ENCODE data around the gene BBS9.

Gene BBS9

DNA sequence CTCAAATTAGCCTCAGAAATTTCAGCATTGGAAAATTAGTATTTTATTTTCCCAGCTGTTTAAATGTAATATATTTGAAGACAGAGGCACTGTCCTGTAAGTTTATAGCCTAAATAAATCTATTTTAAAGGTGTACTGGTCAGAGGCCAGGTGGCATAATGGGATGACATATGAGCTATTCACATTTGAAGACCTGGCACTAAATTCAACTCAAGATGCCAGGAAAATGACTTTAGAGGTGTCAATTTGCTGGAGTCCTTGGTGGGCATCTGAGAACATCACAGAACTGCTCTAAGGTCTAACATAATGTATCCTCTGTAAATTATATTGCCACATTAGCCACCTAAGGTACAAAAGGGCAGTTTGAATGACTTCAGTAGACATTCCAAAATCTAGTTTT lies 427.1 kb downstream of the BBS9 start:
- no peak overlapping the region for H3K4me3 Mint-ChIP-seq
- no peaks in the 10 kb centered on the region for H3K27me3 Mint-ChIP-seq
- no peak overlapping the region for H3K27ac Mint-ChIP-seq
- H3K4me1 Mint-ChIP-seq, result no peaks in the 10 kb centered on the region
- peaks cover 3% of the 10 kb centered on the region for H3K36me3 Mint-ChIP-seq
- no peaks in the 10 kb centered on the region for H3K9me3 Mint-ChIP-seq

DNA sequence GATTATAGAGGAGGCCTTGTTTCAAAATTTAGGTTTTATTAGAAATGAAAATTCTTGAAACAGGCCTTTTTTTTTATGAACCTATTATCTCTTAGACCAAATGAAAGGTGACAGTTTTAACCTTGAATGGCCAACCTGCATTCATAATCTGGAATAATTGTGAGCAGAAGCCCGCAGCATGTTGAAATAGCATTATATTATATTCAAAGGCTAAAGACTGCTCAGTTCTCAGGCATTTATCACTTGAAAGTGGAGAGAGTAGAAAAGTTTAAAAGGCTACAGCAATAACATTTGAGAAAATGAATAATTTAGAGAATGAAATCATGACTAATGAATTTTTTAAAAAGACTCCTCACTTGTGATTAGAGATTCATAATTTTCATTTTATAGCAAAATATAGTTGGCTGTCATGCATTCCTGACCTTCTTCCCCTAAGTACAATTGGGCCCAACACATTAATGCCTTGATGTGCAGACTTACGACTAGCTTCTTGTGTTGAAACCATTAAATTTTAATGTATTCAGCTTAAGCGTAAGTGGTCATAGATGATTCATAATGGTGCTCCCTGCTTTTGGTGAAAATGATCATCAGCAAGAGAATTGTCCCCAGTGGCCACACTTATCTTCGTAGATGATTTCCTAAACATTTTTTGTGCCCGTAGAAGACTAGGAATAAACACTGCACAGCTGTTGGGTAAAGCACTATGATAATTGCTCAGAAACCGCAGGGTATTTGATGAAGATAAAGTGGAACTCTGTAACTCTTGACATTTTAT lies 429.4 kb downstream of the BBS9 start:
- Mint-ChIP-seq H3K27me3 (no peaks in the 10 kb centered on the region), H3K36me3 (peaks cover 3% of the 10 kb centered on the region), H3K4me3 (no peak overlapping the region), H3K27ac (no peak overlapping the region), H3K4me1 (no peaks in the 10 kb centered on the region), H3K9me3 (no peaks in the 10 kb centered on the region)

GRCh38 chr7:33559324-33559710 lies 430.0 kb downstream of the BBS9 start:
- no peaks in the 10 kb centered on the region for H3K27me3 Mint-ChIP-seq
- no peak overlapping the region for H3K27ac Mint-ChIP-seq
- H3K4me1 Mint-ChIP-seq, result no peaks in the 10 kb centered on the region
- H3K9me3 Mint-ChIP-seq, result no peaks in the 10 kb centered on the region
- peaks cover 3% of the 10 kb centered on the region for H3K36me3 Mint-ChIP-seq
- no peak overlapping the region for H3K4me3 Mint-ChIP-seq

DNA sequence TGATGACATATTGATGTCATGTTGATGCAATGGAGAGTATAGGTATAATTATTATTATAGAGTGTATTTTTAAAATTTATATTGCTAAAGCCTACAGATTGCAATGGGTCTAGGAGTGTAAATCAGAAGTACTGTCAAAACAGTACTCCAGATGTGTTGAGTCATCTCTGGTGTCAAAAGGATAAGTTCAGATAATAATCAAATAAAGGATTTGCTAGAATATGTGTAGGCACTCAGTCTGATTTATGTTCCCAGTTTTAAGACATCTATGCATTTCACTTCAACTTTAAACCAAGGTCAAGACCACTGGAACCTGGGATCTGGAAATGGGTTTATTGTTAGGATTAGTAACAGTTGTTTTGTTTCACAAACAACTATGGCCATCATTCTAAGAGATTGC lies 433.6 kb downstream of the BBS9 start:
- H3K4me3 Mint-ChIP-seq, result no peak overlapping the region

GRCh38 chr7:33563651-33564050 lies 434.3 kb downstream of the BBS9 start:
- no peaks in the 10 kb centered on the region for H3K4me1 Mint-ChIP-seq
- H3K36me3 Mint-ChIP-seq, result peaks cover 5% of the 10 kb centered on the region
- H3K27me3 Mint-ChIP-seq, result no peaks in the 10 kb centered on the region
- H3K9me3 Mint-ChIP-seq, result peaks cover 7% of the 10 kb centered on the region
- H3K27ac Mint-ChIP-seq, result no peak overlapping the region
- H3K4me3 Mint-ChIP-seq, result no peak overlapping the region

More for the DNA sequence above, 433.6 kb downstream of the BBS9 start:
- Mint-ChIP-seq H3K27ac (no peak overlapping the region), H3K9me3 (peaks cover under 1% of the 10 kb centered on the region), H3K36me3 (peaks cover 5% of the 10 kb centered on the region), H3K27me3 (no peaks in the 10 kb centered on the region), H3K4me1 (no peaks in the 10 kb centered on the region)

DNA sequence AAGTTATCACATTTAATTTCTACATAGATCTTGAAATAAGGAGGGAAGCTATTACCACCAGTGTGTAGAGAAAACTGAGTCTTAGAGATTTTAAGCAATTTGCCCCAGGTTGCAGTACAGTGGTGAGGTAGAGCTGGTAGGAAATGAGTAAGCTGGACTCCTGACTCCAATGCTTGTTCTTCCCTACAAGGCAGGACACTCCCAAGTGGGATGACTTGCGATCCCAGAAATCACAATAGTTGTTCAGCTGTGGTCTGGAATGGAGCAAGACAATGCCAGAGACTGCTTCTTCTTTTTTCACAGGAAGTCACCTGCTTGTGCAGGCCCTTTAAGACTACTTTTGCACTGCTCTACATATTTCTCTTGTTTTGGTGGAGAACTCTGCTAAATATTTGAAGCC lies 448.8 kb downstream of the BBS9 start:
- no peak overlapping the region for H3K27ac Mint-ChIP-seq
- H3K9me3 Mint-ChIP-seq, result no peaks in the 10 kb centered on the region
- no peaks in the 10 kb centered on the region for H3K27me3 Mint-ChIP-seq
- H3K4me3 Mint-ChIP-seq, result no peak overlapping the region
- no peaks in the 10 kb centered on the region for H3K4me1 Mint-ChIP-seq
- H3K36me3 Mint-ChIP-seq, result peaks cover 23% of the 10 kb centered on the region

DNA sequence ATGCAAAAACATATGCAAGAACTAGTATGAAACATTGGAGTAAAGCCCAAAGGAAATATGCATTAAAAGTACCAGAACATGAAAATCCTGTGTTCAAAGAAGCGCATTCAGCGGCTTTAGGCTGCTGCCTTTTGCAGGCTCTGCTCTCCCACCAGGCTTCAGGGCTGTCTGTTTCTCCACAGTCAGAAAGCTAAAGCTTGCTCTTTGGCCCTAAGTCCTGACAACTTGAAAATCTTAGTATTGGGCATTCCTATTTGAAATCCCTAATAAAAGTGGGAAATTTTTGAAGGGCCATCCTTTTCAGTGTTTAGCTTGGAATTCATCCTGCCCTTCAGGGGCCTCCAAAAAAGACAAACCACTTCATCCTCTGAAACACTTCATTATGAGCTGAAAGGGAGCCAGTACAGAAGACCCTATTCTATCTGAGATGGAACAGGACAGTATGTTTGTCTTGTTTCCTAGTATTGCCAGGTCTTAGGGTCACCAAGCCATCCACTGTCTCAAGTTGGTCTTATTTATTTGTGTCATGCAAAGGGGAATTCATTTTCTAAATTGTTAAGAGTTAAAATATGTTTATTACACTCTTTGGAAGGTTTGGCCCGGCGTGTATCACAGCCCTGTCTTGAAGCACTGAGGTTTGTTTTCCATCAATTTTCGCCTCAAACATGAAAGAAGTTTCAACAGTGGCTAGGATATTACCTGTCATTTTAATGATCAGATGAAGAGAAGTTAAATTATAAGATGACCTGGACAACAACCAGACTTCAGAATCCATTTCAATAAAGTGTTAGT lies 449.7 kb downstream of the BBS9 start:
- H3K4me1 Mint-ChIP-seq, result no peaks in the 10 kb centered on the region
- H3K36me3 Mint-ChIP-seq, result peaks cover 22% of the 10 kb centered on the region
- H3K27ac Mint-ChIP-seq, result no peak overlapping the region
- no peaks in the 10 kb centered on the region for H3K27me3 Mint-ChIP-seq
- no peaks in the 10 kb centered on the region for H3K9me3 Mint-ChIP-seq
- H3K4me3 Mint-ChIP-seq, result no peak overlapping the region

DNA sequence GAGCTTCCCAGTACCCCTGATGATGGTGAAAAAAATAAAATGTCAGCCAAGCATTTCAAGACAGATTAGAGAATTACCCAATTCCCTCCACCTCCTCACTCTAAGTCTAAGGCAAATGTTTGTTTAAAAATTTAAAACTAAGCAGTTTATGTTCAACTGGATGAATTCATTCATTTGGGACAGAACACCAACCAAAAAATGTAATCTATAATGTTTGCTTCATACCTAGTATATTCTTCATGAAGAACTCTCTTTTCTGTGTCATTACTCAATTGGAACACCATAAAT lies 450.3 kb downstream of the BBS9 start:
- no peak overlapping the region for H3K4me3 Mint-ChIP-seq
- H3K4me1 Mint-ChIP-seq, result no peaks in the 10 kb centered on the region
- H3K9me3 Mint-ChIP-seq, result no peaks in the 10 kb centered on the region
- H3K27me3 Mint-ChIP-seq, result no peaks in the 10 kb centered on the region
- H3K36me3 Mint-ChIP-seq, result peaks cover 19% of the 10 kb centered on the region
- no peak overlapping the region for H3K27ac Mint-ChIP-seq

DNA sequence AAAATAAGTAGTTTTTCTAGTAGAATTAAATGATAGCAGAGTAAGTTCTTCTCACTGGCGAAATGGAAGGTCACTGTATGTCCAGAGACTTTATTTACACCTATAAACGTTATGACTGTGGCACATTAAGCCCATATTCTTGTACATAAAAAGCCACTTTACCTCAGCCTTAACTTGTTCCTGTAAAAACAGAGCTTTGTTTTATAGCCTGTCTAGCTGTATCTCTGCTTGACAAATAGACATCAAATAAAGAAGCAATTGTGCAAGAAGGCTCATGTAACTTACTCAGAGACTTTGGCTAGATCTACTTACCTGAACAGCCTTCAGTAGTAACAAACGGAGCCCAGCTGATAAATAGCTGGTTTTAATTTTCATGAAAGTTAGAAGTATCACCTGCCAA lies 451.9 kb downstream of the BBS9 start:
- peaks cover 10% of the 10 kb centered on the region for H3K36me3 Mint-ChIP-seq
- H3K27ac Mint-ChIP-seq, result no peak overlapping the region
- no peaks in the 10 kb centered on the region for H3K9me3 Mint-ChIP-seq
- no peaks in the 10 kb centered on the region for H3K4me1 Mint-ChIP-seq
- H3K27me3 Mint-ChIP-seq, result no peaks in the 10 kb centered on the region
- H3K4me3 Mint-ChIP-seq, result no peak overlapping the region

DNA sequence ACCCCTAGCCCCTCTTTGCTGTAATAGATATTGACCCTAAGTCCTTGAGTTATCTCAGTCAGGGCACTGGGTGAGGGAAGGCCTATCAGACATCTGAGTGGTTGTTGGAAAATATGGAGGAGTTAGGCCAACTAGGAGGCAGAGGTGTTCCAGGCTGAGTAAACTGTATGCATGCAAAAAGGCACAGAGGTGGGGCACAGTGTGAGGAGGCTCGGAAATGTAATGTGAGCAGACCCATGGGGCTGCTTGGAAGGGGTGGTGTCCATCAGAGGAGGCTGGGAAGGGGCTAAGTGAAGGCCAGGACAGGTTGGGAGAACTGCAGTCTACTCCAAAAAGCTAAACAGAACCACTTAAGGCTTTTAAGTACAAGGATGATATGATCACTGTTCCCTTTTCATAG lies 452.7 kb downstream of the BBS9 start:
- peaks cover 3% of the 10 kb centered on the region for H3K36me3 Mint-ChIP-seq
- H3K9me3 Mint-ChIP-seq, result no peaks in the 10 kb centered on the region
- no peaks in the 10 kb centered on the region for H3K27me3 Mint-ChIP-seq
- H3K4me3 Mint-ChIP-seq, result no peak overlapping the region
- H3K4me1 Mint-ChIP-seq, result no peaks in the 10 kb centered on the region
- no peak overlapping the region for H3K27ac Mint-ChIP-seq

DNA sequence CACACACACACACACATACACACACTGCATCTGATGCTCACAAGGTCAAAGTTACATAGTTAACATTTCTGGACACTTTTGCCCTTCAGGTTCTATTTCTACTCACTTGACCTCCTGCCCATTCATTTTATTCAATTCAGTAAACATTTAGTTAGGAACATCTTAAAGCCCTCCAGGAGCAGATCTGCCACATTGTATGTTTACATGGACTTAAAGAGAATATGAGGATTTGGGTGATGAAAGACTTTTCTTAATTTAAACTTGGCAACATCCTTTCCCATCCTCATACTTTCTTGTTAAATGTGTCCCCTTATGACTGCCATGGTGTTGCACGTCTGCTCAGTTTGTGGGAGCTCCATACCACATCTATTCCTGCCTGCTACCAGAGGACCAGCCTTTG lies 453.2 kb downstream of the BBS9 start:
- H3K27me3 Mint-ChIP-seq, result no peaks in the 10 kb centered on the region
- H3K36me3 Mint-ChIP-seq, result peaks cover 2% of the 10 kb centered on the region
- H3K4me1 Mint-ChIP-seq, result no peaks in the 10 kb centered on the region
- no peaks in the 10 kb centered on the region for H3K9me3 Mint-ChIP-seq
- H3K27ac Mint-ChIP-seq, result no peak overlapping the region
- H3K4me3 Mint-ChIP-seq, result no peak overlapping the region

DNA sequence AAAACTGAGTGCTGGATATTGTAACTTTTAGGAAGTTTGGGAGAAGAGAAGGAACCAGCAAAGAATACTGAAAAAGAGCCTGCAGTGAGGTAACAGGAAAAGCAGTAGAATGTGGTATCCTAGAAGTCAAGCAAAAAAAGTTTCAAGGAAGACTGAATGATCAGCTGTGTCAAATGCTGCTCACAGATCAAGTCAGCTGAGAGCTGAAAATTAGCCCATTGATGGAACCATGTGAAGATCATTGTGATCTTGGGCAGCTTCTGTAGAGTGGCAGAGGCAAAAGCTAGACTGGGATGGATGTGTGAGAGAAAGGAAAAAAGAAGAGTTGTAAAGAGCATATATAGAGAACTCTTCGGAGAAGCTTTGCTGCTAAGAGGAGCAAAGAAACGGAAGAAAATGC lies 460.5 kb downstream of the BBS9 start:
- no peaks in the 10 kb centered on the region for H3K27me3 Mint-ChIP-seq
- H3K27ac Mint-ChIP-seq, result no peak overlapping the region
- H3K36me3 Mint-ChIP-seq, result peaks cover 5% of the 10 kb centered on the region
- no peaks in the 10 kb centered on the region for H3K4me1 Mint-ChIP-seq
- no peaks in the 10 kb centered on the region for H3K9me3 Mint-ChIP-seq
- no peak overlapping the region for H3K4me3 Mint-ChIP-seq

GRCh38 chr7:33590916-33591315 lies 461.6 kb downstream of the BBS9 start:
- no peak overlapping the region for H3K4me3 Mint-ChIP-seq
- no peaks in the 10 kb centered on the region for H3K27me3 Mint-ChIP-seq
- H3K9me3 Mint-ChIP-seq, result no peaks in the 10 kb centered on the region
- H3K27ac Mint-ChIP-seq, result no peak overlapping the region
- H3K4me1 Mint-ChIP-seq, result no peaks in the 10 kb centered on the region
- peaks cover 9% of the 10 kb centered on the region for H3K36me3 Mint-ChIP-seq

- Mint-ChIP-seq H3K27ac (no peak overlapping the region), H3K9me3 (no peaks in the 10 kb centered on the region), H3K36me3 (peaks cover 9% of the 10 kb centered on the region), H3K27me3 (no peaks in the 10 kb centered on the region), H3K4me3 (no peak overlapping the region), H3K4me1 (no peaks in the 10 kb centered on the region)
Measured at GRCh38 chr7:33591490-33591889, 462.1 kb downstream of the BBS9 start.

DNA sequence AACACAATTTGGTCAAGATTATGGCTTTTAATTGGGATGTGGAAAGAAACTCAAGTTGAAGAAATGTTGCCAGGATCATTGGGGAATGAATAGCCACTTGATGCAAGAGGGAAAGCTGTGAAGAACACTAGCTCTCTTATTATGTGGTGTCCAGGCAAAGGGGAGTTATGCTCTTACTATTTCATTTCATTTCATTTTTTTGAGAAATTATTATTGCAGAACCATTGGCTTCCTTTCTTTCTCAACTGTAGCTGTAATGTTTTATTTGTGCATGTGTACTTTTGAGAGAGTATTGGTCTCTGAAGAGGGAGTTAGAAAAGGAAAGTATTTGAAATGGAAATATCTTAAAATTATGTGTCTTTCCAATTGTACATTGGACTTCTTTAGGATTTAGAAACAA lies 463.4 kb downstream of the BBS9 start:
- H3K36me3 Mint-ChIP-seq, result peaks cover 9% of the 10 kb centered on the region
- H3K4me3 Mint-ChIP-seq, result no peak overlapping the region
- H3K27me3 Mint-ChIP-seq, result no peaks in the 10 kb centered on the region
- no peak overlapping the region for H3K27ac Mint-ChIP-seq
- H3K4me1 Mint-ChIP-seq, result no peaks in the 10 kb centered on the region
- H3K9me3 Mint-ChIP-seq, result no peaks in the 10 kb centered on the region

DNA sequence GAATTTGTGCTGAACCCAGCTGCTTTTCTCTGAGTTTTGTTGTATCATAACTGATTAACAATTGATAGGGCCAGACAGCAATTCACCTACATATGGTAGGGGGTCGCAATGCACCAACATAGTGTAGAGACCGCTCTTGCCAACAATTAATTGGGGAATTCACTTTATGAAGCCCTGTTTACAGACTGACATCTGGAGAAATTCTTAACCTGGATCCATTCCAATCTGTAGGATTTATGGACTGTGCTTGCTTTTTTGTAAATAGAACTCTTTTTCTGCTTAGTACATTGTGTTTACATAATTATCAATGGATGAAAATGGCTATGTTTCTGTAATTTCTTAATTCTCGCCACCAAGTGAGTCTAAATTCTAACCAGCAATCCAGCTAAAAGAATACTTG lies 464.2 kb downstream of the BBS9 start:
- Mint-ChIP-seq H3K27ac (no peak overlapping the region), H3K36me3 (peaks cover 10% of the 10 kb centered on the region), H3K4me3 (no peak overlapping the region), H3K27me3 (no peaks in the 10 kb centered on the region), H3K4me1 (no peaks in the 10 kb centered on the region), H3K9me3 (no peaks in the 10 kb centered on the region)

DNA sequence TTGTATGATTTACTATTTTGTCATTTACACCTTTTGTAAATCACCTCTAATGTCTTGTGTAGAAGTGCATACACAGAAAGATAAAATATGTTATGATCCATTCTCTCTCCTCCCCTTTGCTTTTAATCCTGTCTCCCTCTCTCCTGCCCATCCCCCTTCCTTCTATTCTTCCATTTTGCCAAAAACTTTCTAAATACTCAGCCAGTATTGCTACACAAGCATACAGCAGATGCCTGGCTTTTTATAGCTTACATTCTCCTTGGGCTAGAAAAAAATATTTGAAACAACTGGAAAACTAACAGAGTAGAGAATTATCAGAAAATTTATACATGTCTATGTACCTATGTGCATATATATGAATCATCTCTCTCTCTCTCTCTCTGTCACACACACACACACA lies 467.3 kb downstream of the BBS9 start:
- no peak overlapping the region for H3K27ac Mint-ChIP-seq
- H3K27me3 Mint-ChIP-seq, result no peaks in the 10 kb centered on the region

More for the DNA sequence above, 467.3 kb downstream of the BBS9 start:
- Mint-ChIP-seq H3K4me1 (no peaks in the 10 kb centered on the region), H3K9me3 (no peaks in the 10 kb centered on the region), H3K36me3 (peaks cover 10% of the 10 kb centered on the region), H3K4me3 (no peak overlapping the region)
